Measurements from ENCODE around the gene INSC.

GRCh38 chr11:15071556-15072255 is 43.0 kb upstream of the INSC start:
- TF ChIP-seq POLR2A (IDR thresholded peaks at IDR 0.05) (no peak), CTCF (IDR thresholded peaks at IDR 0.05) (no peak)

Measured in gastroesophageal sphincter (tissue), 3 donors.